GM20000 (cell line): ENCODE data around the gene PDGFRB.

Experiments used
- DNase-seq: peaks from one replicate; pipeline ENCODE4 v3.0.0; 2012; ENCODE audit warnings: low spot score
- CTCF ChIP-seq: IDR thresholded peaks from 2 replicates; pipeline ENCODE4 v1.5.1; 2012; ENCODE audit warnings: mild to moderate bottlenecking, control low read depth; ENCODE audit errors: extremely low read depth, missing control alignments

The PDGFRB gene

GRCh38 chr5:150126921-150127265 lies 28.8 kb downstream of the PDGFRB start:
- DNase-seq, result no peak
- no peak for TF ChIP-seq CTCF

- TF ChIP-seq CTCF, result no peak
- no peak for DNase-seq
These were observed 29.3 kb downstream of the PDGFRB start for GRCh38 chr5:150126199-150126920.

GRCh38 chr5:150125334-150125733 lies 30.3 kb downstream of the PDGFRB start:
- no peak for DNase-seq

GRCh38 chr5:150124596-150124995 lies 31.0 kb downstream of the PDGFRB start:
- no peak for TF ChIP-seq CTCF
- DNase-seq, result no peak

More at GRCh38 chr5:150125334-150125733, 30.3 kb downstream of the PDGFRB start:
- TF ChIP-seq CTCF, result no peak

GRCh38 chr5:150124111-150124557 lies 31.5 kb downstream of the PDGFRB start:
- no peak for TF ChIP-seq CTCF
- DNase-seq, result no peak

- DNase-seq, result no peak
- no peak for TF ChIP-seq CTCF
These were observed 32.1 kb downstream of the PDGFRB start for GRCh38 chr5:150123542-150123941.

GRCh38 chr5:150122536-150123481 lies 32.8 kb downstream of the PDGFRB start:
- no peak for DNase-seq
- TF ChIP-seq CTCF, result no peak
